ENCODE data around the gene BCL2L2.
A peak's percentile ranks its signal among the peaks of the same experiment; 100 is the strongest.

The BCL2L2 gene

GRCh38 chr14:23326491-23327332 lies 20.1 kb downstream of the BCL2L2 start:
- no peak for DNase-seq

DNA sequence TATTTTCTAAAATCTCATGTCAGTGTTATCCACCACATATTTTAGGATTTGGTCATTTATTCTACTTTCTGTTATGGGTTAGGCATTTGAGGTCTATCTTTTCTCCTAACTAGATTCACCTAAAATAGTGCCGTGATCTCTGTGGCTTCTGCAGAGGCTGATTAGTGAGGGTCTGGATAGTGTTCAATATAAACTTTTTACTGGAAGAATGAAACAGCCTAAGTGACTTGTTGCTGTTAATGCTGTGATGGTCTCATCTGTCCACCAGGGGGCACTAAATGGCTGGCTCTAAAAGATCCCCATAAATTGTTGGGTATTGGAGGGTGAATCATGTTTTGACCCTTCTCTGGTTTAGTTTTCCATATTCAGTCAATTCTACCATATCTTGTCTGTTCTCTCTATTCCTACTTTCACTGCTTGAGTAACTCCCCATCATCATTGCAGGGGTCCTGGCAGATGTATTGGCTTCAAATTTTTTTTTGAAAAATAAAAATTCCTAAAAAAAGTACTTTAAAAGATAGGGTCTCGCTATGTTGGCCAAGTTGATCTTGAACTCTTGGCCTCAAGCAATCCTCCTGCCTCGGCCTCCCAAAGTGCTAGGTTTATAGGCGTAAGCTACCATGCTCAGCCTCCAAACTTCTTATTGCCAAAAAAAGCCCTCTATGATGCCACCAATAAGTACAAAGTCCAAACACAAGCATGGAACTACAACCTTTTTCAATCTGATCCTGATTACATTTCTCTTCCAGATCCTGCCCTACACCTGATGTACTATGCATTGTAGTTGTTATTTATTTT lies 21.5 kb downstream of the BCL2L2 start:
- DNase-seq = peak; percentile 73

- DNase-seq = no peak
These were observed 29.0 kb downstream of the BCL2L2 start for GRCh38 chr14:23335623-23336022.

DNA sequence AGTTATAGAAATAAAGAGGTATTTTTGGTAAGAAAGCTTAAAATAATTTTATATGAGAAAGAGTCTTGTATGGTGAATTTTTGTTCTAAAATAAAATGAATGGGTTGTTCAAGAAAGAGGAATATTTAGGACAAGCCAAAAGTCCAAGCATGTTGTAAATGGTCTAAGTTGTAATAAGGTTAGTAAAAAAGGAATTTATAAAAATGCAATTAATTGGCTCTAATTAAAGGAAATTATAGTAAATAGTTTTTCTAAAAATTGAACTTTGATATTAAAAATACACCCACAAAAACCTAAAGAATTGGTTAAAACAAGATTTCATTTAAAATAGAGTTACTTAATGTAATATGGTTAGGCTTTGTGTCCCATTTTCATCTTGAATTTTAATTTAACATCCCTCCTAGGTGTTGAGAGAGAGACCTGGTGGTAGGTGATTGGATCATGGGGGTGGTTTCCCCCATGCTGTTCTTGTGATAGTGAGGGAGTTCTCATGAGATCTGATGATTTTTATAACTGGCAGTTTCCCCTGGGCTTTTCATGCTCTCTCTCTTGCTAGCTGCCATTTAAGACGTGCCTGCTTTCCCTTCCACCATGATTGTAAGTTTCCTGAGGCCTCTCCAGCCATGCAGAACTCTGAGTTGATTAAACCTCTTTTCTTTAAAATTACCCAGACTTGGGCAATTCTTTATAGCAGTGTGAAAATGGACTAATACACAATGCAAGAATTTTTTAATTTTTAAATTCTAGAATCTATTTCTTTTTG lies 33.1 kb downstream of the BCL2L2 start:
- DNase-seq = no peak

DNA sequence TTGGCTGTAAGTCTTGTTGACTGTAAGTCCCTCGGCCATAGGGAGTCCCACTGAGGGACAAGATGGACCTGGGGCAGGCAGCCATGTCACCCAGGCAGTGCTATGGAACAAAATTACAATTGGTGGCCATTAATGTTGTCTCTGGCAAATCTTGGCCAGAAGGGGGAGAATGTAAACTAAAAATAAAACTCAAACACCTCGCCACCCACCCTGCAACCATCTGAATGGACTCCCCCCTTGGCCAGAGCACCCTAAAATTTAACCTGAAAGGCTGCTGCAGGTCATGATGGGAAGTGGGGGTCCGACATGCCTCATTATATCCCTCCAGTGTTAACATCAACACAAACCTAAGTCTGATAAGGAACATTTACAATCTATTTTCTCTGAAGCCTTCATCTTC lies 37.8 kb downstream of the BCL2L2 start:
- no peak for DNase-seq

GRCh38 chr14:23345987-23346692 lies 39.5 kb downstream of the BCL2L2 start:
- DNase-seq = no peak

DNA sequence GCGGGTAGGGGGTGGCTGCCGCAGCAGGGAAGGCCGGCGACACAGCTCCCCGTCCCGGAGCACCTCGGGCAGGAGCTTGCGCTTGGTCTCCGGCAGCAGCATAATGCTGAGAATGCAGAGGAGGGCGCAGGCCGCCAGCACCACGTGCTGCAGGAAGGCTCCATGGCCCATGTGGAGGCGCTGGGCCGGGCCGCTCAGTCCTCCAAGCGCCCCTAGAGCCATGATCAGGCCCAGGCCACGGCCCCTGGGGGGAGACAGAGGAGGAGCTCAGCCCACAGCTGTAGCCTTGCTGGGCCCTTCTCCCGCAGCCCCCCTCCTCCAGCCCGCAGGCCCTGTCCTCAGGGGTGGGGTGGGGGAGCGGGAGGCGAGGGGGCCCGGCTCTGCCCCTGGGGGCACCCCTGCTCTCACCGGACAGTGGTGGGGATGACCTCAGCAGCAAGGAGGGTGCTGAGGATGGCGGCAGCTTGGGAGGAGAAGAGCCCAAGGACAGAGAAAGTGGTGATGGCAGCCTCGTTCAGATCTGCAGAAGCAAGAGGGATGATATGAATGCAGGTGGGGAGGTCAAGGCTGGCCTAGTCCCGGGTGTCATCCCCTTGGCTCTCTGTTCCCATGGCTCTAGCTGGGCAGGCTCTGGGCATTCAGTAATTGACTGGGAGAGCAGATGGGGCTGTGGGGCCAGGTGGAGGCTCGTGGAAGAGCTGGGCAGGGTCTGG lies 40.2 kb downstream of the BCL2L2 start:
- no peak for DNase-seq

GRCh38 chr14:23347406-23348296 lies 41.0 kb downstream of the BCL2L2 start:
- DNase-seq = no peak

GRCh38 chr14:23348297-23348655 lies 41.6 kb downstream of the BCL2L2 start:
- no peak for DNase-seq

- no peak for DNase-seq
These were observed 42.7 kb downstream of the BCL2L2 start for GRCh38 chr14:23349156-23349845.

DNA sequence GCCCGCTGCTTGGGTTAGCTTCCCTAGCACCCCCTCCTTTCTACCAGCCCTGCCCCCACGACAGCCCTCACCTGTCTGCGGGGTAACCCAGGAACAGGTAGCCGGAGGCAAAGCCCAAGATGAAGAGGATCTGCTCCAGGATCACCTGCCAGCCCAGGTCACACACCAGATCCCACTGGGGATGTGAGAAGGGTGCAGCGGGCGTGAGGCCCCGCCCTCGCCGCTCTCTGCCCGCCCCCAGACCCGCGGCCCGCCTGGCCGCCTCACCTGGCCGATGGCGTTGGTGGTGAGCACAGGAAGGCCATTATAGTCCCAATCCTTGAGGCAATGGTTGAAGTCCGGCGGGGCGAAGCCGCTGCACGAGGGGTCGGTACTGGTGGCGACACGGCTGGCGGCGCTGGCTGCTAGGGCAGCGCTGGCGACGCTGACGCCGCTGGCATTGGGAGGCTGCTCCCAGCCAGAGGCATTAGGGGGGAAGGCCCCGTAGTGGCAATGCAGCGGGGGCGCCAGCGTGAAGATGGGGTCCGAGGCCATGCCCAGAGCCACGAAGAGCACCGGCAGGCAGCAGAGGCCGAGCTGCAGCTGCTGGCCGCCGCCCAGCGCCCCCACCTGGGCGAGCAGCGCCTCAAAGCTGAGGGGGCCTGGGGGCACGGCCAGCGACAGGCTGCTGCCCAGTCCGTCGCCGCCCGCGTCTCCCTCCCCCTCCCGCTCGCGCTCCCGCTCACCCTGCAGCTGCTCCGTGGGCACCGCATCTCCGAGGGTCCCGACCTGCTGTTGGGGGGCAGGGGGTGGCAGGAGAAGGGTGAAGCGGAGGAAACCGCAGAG lies 45.3 kb downstream of the BCL2L2 start:
- DNase-seq = no peak

DNA sequence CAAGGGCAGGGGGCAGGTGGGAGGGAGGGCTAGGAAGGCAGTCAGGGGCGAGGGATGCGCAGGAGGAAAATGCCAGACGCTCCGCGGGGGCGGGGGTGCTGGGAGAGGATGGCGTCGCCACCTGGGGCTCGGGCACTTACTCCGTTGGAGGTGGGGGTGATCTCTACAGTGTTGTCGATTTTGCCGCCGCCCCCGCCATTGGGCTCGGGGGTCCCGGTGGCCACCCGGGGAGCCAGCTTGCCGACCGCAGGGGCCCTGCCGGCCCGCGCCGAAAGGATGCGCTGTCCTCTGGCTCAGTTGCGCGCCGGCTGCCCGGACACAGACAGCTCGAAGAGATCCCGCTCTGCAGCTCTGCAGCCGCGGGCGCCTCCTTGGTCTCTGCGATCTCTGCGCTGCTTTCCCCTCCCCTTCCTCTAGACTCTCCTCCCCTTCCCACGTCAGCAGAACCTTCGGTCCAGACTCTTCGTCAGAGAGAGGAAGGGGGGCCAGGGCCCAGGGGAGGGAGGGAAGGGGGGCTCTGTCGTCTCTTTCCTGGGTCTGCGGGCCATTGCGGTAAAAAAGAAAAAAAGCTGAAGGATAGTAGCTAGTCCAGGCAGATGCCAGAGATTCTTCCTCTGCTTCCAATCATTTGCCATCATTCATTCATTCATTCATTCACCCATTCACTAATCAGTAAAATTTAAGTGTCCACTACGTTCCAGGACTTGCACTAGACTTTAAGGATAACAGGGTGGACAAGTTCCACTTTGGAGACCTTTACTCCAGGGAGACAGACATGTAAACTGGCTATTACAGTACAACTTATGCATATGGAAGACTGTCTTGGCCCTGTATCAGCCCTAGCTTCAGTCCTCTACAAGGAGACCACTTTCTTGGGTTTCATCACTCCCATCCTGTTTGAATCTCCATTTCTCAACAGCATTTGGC lies 46.1 kb downstream of the BCL2L2 start, which contains the start of gene SLC22A17:
SLC22A17 (minus strand) TSS at position 382 of the 927 bp plus-strand sequence.
- DNase-seq = peak; percentile 5

DNA sequence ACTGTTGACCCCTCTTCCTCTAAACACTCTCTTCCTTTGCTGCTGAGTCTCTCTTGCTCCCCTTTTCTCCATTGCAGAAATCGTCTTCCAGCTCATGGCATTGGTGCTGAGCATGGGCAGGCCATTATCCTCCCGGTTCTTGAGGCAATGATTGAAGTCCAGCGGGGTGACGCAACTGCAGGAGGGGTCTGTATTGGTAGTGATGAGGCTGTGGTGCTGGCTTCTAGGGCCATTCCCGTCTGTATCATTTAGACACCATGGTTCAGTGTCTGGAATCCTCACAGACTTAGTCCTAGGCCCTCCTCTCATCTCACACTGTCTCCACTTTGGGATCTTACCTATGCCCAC lies 46.8 kb downstream of the BCL2L2 start:
- no peak for DNase-seq

GRCh38 chr14:23354990-23355389 lies 48.4 kb downstream of the BCL2L2 start:
- DNase-seq = no peak

DNA sequence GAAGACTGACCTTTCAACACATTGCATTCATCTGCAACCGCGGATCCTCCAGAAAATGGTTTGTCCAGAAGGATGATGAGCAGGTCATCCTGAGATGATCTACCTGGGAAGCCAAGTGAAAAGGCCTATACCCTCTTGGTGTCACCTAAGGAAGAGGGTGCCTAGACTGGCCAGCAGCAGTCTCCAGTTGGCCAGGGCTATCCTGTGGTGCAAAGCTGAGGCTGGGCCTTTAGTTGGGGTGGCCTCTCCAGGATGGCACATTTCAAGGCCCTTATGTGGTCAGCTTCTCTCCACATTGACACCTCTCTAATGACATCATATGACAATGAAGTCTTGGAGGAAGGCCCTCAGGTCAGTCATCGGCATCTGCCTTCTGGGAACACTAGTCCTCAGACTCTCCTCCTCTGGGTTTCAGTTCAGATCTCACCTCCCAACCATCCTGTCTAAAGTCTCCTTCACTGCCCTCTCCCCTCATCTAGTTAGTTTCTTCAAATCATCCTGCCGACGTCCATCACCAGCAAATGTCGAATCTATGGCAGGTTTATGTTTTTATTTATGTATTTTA lies 49.3 kb downstream of the BCL2L2 start:
- no peak for DNase-seq

GRCh38 chr14:23356662-23357061 lies 50.0 kb downstream of the BCL2L2 start:
- no peak for DNase-seq

GRCh38 chr14:23357261-23357660 lies 50.6 kb downstream of the BCL2L2 start:
- no peak for DNase-seq

DNA sequence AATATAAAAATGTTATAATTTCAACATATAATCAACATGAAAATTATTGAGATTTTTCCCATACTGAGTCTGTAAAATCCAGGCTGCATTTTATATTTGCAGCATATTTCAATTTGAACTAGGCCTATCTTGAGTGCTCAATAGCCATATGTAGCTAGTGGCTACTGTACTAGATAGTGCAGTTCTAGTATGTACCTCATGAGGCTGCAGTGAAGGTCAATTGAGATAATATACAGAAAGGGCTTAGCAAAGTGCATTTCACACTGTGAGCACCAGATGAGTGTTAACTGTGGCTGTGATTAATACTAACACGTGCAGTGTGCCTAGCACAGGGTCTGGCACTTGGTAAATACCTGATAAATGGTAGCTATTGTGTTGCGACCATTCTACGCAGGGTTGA lies 51.4 kb downstream of the BCL2L2 start:
- DNase-seq = no peak

Measured in NCI-H510A treated with DMSO at 0.1 percent for 48 hours (cell line).